OCI-LY7 (cell line): Measurements from ENCODE around the gene VAPB. TPM values are rescaled to one million over a fixed set of nuclear protein-coding genes. Genes with fewer than 3 reads are reported as not detected.

Experiments used
- BruUV-seq: library from RNA; stranded (reverse); fragments of 400-500 nt; replicated peaks from 2 replicates; lab custom pipeline; 2021; lab: Mats Ljungman, UMichigan
- CTCF ChIA-PET: fragments of 300-600 bp; sonication (Branson Sonifier 250); formaldehyde crosslinking; loops from one replicate; lab custom pipeline; 2022; ENCODE audit warnings: antibody characterized with exemption; ENCODE audit not compliant: unreplicated experiment; lab: Charles Lee
- POLR2A ChIA-PET: fragments of 300-600 bp; sonication (Branson Sonifier 250); formaldehyde crosslinking; loops from one replicate; lab custom pipeline; 2022; ENCODE audit warnings: antibody characterized with exemption; lab: Charles Lee
- DNase-seq: peaks from one replicate; pipeline ENCODE4 v3.0.0-alpha.2; 2015; ENCODE audit warnings: low spot score
- H2AFZ ChIP-seq: fragments of 200-600 bp; sonication (generic), shearing (Covaris generic); 2 replicates; pipeline ENCODE4 v1.6.1; 2014; ENCODE audit warnings: mild to moderate bottlenecking, antibody characterized with exemption, low read length, moderate library complexity
- H3K27ac ChIP-seq: fragments of 200-600 bp; sonication (generic); 2 replicates; pipeline ENCODE4 v1.5.1; 2014; ENCODE audit warnings: mixed run types, low read depth, mild to moderate bottlenecking, moderate library complexity, low read length, inconsistent platforms; ENCODE audit not compliant: poor library complexity, severe bottlenecking
- H3K36me3 ChIP-seq: fragments of 200-600 bp; sonication (generic); 2 replicates; pipeline ENCODE4 v1.6.1; 2014; ENCODE audit warnings: mild to moderate bottlenecking, antibody characterized with exemption, low read length, moderate library complexity, mixed read lengths; ENCODE audit not compliant: insufficient read depth
- H3K4me1 ChIP-seq: fragments of 200-600 bp; sonication (generic); 2 replicates; pipeline ENCODE4 v1.5.1; 2014; ENCODE audit warnings: mild to moderate bottlenecking, low read length; ENCODE audit not compliant: insufficient read depth, poor library complexity, severe bottlenecking
- H3K4me2 ChIP-seq: fragments of 200-600 bp; sonication (generic); 2 replicates; pipeline ENCODE4 v1.6.1; 2014; ENCODE audit warnings: mild to moderate bottlenecking, low read length
- H3K4me3 ChIP-seq: fragments of 200-600 bp; sonication (generic); 2 replicates; pipeline ENCODE4 v1.5.1; 2014; ENCODE audit warnings: mild to moderate bottlenecking, low read depth, low read length; ENCODE audit not compliant: poor library complexity, severe bottlenecking
- H3K79me2 ChIP-seq: fragments of 200-600 bp; sonication (generic); 2 replicates; pipeline ENCODE4 v1.6.1; 2016; ENCODE audit warnings: low read depth, mild to moderate bottlenecking, low read length, moderate library complexity, mixed read lengths; ENCODE audit not compliant: insufficient read depth
- H3K9me2 ChIP-seq: fragments of 200-600 bp; sonication (generic); 2 replicates; pipeline ENCODE4 v1.6.1; 2016; ENCODE audit warnings: mild to moderate bottlenecking, low read length, mixed read lengths; ENCODE audit not compliant: insufficient read depth
- H3K9me3 ChIP-seq: fragments of 200-600 bp; sonication (generic); 2 replicates; pipeline ENCODE4 v1.6.1; 2014; ENCODE audit warnings: mild to moderate bottlenecking, mixed run types, low read length, mixed read lengths
- H4K20me1 ChIP-seq: fragments of 200-600 bp; sonication (generic); 2 replicates; pipeline ENCODE4 v1.6.1; 2014; ENCODE audit warnings: mild to moderate bottlenecking, antibody characterized with exemption, low read length, moderate library complexity, mixed read lengths; ENCODE audit not compliant: insufficient read depth
- CTCF ChIP-seq: fragments of 200-600 bp; sonication (generic); conservative IDR thresholded peaks from 2 replicates; pipeline ENCODE4 v1.5.1; 2014; ENCODE audit warnings: mild to moderate bottlenecking, antibody characterized with exemption, low read length, moderate library complexity, mixed read lengths
- EZH2phosphoT487 ChIP-seq: fragments of 200-600 bp; sonication (generic); IDR thresholded peaks from 2 replicates; pipeline ENCODE4 v1.6.1; 2018; ENCODE audit warnings: low read depth, borderline replicate concordance, mild to moderate bottlenecking, mixed run types, antibody characterized with exemption, low read length, moderate library complexity, mixed read lengths
- intact Hi-C: fragments of 100-400 bp; cut with micrococcal nuclease; formaldehyde crosslinking; loops from one replicate; pipeline ENCODE4 v1.10.0; 2022; ENCODE audit not compliant: unreplicated experiment
- total RNA-seq, 2 experiments: library from RNA; depleted of rRNA in 1 of 2; stranded (reverse); fragments of >200 nt in 1 of 2; shearing (Covaris generic) in 1 of 2; gene quantifications; 2 replicates each; pipeline ENCODE4 v1.2.3, GENCODE V29; 2014 to 2022

The VAPB gene
- total RNA-seq, 2 experiments from 2014 or later, result 13.3 to 43.2 TPM

- ChIA-PET POLR2A (no interaction called here), CTCF (no interaction called here)
- H3K36me3 ChIP-seq, result no peaks in the 10 kb centered on the region
- no peaks in the 10 kb centered on the region for H4K20me1 ChIP-seq
- no peak overlapping the region for H2AFZ ChIP-seq
- H3K4me1 ChIP-seq, result peaks cover 3% of the 10 kb centered on the region
- no TSS peak for BruUV-seq
- intact Hi-C loops, result no loop called here
- H3K9me3 ChIP-seq, result no peaks in the 10 kb centered on the region
- no peak overlapping the region for H3K4me2 ChIP-seq
- H3K9me2 ChIP-seq, result no peaks in the 10 kb centered on the region
- H3K79me2 ChIP-seq, result no peaks in the 10 kb centered on the region
- H3K27ac ChIP-seq, result no peak overlapping the region
- DNase-seq, result no peak
- TF ChIP-seq EZH2phosphoT487 (no peak), CTCF (no peak)
- no peak overlapping the region for H3K4me3 ChIP-seq
Measured at GRCh38 chr20:58497076-58497641, 108.1 kb downstream of the VAPB start.

- Histone ChIP-seq H3K9me3 (no peaks in the 10 kb centered on the region), H3K79me2 (no peaks in the 10 kb centered on the region), H3K36me3 (no peaks in the 10 kb centered on the region), H3K27ac (no peak overlapping the region), H3K4me1 (no peaks in the 10 kb centered on the region), H3K9me2 (no peaks in the 10 kb centered on the region), H2AFZ (no peak overlapping the region), H3K4me3 (no peak overlapping the region), H4K20me1 (no peaks in the 10 kb centered on the region), H3K4me2 (no peak overlapping the region)
- intact Hi-C loops, result no loop called here
- POLR2A ChIA-PET, result no interaction called here
- no TSS peak for BruUV-seq
- no peak for TF ChIP-seq EZH2phosphoT487
- no peak for TF ChIP-seq CTCF
- CTCF ChIA-PET, result no interaction called here
- no peak for DNase-seq
Measured at GRCh38 chr20:58497724-58498469, 108.9 kb downstream of the VAPB start.

- H3K36me3 ChIP-seq, result no peaks in the 10 kb centered on the region
- ChIA-PET CTCF (no interaction called here), POLR2A (no interaction called here)
- no peak overlapping the region for H3K4me3 ChIP-seq
- no peaks in the 10 kb centered on the region for H3K9me3 ChIP-seq
- no TSS peak for BruUV-seq
- no peaks in the 10 kb centered on the region for H4K20me1 ChIP-seq
- intact Hi-C loops, result no loop called here
- H2AFZ ChIP-seq, result no peak overlapping the region
- no peak overlapping the region for H3K4me2 ChIP-seq
- no peaks in the 10 kb centered on the region for H3K79me2 ChIP-seq
- no peak for TF ChIP-seq CTCF
- TF ChIP-seq EZH2phosphoT487, result no peak
- DNase-seq, result no peak
- H3K4me1 ChIP-seq, result no peaks in the 10 kb centered on the region
- no peaks in the 10 kb centered on the region for H3K9me2 ChIP-seq
- no peak overlapping the region for H3K27ac ChIP-seq
Measured at GRCh38 chr20:58498470-58499068, 109.5 kb downstream of the VAPB start.
